WI38 (cell line): ENCODE measurements around the gene MKS1.

ENCODE experiments used
- H3K4me3 ChIP-seq: 2 replicates; pipeline ENCODE4 v1.5.1; 2011; ENCODE audit warnings: low read depth, mild to moderate bottlenecking, control low read depth, low read length
- TF ChIP-seq, protein P1 (sequence below): IDR thresholded peaks from 2 replicates; pipeline ENCODE4 v1.5.1; 2012; ENCODE audit warnings: low read depth, mild to moderate bottlenecking, control low read depth, low read length

Gene MKS1

DNA sequence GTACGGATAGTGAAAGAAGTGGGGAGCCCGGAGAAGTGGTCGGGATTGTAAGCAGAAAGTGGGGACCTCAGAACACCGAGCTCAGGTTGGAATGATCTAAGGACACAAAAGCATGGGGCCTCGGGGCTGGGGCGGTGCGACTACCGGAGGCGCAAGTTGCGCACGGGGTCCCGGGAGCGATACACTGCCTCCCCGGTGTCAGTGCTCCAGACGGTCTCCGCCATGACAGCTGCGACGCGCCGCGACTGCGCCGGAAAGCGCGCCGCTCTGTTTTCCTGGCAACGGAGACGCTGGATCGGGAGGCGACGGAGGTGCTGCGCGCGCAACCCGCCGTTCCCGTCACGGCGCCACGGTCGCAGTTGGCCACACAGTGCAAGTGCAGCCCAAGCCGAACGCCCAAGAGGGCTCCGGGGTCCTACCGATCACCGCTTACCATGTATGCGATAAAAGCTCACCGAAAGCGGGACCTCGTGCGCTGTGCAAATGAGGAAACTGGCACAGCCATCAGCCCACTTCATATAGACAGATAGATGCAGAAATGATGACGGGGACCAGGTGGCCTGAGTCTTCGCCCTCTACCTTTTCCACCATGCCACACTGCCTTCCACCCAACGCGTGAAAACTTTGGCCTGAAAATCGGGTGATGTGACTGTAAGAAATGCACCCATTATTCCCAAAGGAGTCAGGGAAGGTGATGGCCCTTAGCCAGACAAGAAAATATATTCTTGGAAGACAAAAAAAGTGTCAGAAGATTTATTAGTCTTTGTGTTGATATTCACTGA, at the start of gene MKS1:
Gene MKS1, minus strand, starts transcription at position 249 of the 782 bp plus-strand sequence. Its CDS starts 25 bp downstream, at position 224.
- H3K4me3 ChIP-seq, result peak within 1 kb of the TSS; percentile 77
- TF ChIP-seq, protein P1, sequence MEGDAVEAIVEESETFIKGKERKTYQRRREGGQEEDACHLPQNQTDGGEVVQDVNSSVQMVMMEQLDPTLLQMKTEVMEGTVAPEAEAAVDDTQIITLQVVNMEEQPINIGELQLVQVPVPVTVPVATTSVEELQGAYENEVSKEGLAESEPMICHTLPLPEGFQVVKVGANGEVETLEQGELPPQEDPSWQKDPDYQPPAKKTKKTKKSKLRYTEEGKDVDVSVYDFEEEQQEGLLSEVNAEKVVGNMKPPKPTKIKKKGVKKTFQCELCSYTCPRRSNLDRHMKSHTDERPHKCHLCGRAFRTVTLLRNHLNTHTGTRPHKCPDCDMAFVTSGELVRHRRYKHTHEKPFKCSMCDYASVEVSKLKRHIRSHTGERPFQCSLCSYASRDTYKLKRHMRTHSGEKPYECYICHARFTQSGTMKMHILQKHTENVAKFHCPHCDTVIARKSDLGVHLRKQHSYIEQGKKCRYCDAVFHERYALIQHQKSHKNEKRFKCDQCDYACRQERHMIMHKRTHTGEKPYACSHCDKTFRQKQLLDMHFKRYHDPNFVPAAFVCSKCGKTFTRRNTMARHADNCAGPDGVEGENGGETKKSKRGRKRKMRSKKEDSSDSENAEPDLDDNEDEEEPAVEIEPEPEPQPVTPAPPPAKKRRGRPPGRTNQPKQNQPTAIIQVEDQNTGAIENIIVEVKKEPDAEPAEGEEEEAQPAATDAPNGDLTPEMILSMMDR, result peak; percentile 53

DNA sequence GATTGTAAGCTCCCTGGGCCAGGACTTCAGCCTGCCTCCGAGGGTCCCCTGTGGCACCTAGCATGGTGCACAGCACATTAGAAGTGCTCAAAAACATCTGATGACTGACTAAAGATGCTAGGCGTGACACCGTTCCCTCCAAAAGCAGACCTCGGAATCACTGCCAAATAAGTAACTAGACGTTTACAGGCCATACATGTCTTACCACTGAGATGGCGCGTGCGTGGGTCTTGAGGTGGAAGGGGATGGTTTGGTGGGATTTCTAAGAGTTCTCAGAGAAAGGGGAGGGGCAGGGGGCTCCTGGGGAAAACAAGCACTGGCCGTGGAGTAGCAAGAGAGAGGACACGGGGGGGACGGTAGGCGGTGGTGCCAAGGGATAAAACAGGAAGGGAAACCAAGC, 49.3 kb upstream of the MKS1 start:
- TF ChIP-seq, protein P1, result no peak

DNA sequence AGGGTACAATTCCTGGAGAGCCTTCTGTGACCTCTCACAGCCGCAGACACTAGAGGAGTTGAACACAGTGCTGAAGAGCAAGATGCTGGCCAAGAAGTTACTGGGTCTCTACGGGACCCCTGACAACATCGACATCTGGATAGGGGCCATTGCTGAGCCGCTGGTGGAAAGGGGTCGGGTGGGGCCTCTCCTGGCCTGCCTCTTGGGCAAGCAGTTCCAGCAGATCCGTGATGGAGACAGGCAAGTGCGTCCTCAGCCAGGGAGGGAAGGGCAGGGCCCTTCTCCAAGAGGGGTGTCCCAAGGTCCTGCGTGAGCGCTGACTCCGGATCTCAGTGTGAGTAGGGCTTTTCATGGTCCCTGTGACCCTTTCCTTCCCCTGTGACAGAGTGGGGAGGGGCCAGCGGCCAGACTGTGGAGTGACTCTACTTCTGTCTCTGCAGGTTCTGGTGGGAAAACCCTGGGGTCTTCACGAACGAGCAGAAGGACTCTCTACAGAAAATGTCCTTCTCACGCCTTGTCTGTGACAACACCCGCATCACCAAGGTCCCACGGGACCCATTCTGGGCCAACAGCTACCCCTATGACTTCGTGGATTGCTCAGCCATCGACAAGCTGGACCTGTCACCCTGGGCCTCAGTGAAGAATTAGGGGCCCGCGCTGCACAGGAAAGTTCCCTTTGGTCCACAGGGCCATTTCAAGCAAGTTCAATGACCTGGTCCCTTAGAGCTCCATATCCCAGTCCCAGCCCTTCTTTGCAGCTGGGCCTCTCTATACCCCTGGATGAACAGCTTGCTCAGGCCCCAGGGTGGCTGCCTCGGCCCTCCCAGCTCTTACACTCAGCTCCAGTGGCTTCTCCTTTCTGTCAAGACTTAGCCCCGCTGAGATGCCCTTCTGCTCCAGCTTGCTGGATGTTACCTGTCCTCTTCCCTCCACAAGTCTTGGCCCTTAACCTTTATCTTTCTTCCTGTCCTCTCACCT, 48.6 kb upstream of the MKS1 start:
- TF ChIP-seq, protein P1, result no peak
- H3K4me3 ChIP-seq, result no peak overlapping the region

More for the DNA sequence above, 49.3 kb upstream of the MKS1 start:
- no peak overlapping the region for H3K4me3 ChIP-seq

DNA sequence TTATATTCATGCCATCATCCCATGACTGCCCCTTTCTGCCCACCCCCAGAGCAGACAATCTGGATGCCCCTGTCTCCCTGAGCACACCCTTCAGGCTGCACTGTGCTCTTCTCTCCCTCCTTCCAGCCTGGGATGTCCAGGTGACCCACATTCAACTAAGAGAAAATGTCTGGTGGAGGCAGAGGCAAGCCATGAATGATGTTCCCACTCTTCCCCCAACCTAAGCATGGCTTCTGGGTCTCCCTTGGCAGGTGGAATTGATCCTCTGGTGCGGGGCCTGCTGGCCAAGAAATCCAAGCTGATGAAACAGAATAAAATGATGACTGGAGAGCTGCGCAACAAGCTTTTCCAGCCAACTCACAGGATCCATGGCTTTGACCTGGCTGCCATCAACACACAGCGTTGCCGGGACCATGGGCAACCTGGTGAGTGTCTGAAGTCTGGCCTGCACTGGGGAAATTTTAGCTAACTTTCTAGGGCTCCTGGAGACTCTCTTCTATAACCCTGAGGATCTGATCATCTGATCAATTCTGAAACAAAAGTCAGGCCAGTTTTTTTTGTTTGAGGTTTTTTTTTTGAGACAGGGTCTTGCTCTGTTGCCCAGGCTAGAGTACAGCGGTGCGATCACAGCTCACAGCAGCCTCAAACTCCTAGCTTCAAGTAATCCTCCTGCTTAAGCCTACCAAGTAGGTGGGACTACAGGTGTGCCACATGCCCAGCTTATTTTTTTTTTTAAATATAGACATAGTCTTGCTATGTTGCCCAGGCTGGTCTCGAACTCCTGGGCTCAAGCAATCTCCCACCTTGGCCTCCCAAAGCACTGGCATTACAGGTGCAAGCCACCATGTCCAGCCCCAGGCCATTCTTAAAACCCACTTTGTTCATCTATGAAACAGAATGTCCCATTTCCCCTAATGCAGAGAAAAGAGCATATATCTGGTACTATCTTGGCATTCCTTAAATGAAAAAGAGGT, 47.1 kb upstream of the MKS1 start:
- TF ChIP-seq, protein P1, result no peak
- no peak overlapping the region for H3K4me3 ChIP-seq

DNA sequence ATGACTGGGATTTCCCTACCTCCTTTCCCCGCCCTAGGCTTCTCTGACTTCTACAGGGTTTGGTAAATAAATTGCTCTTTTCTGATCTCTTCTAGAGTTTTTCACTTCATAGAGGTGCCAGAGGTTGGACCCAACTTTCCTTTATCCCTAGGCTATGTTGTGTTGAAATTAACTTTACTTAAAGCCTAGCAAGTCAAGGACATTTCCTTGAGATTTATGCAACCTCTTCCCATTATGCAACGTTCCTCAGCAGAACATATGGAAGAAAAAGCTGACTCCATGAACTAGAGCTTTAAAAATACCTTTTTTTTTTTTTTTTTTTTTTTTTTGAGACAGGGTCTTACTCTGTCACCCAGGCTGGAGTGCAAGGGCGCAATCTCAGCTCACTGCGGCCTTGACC, 46.2 kb upstream of the MKS1 start:
- TF ChIP-seq, protein P1, result no peak
- no peak overlapping the region for H3K4me3 ChIP-seq

- TF ChIP-seq, protein P1, result no peak
- H3K4me3 ChIP-seq, result no peak overlapping the region
Measured at GRCh38 chr17:58264407-58265103, 45.5 kb upstream of the MKS1 start.
